A673 (cell line): Measurements from ENCODE around the gene YDJC. TPM values are rescaled to one million over a fixed set of nuclear protein-coding genes. Genes with fewer than 3 reads are reported as not detected.
"Not testable (repeated sequence)": the region's sequence is repeated elsewhere in the genome, so short reads cannot be mapped to it uniquely, and the experiment has no call there.

Source experiments
- BruUV-seq: library from RNA; stranded (reverse); fragments of 400-500 nt; replicated peaks from 2 replicates; lab custom pipeline; 2021; lab: Mats Ljungman, UMichigan
- CTCF ChIA-PET: fragments of 300-600 bp; sonication (Branson Sonifier 250); formaldehyde crosslinking; loops from one replicate; lab custom pipeline; 2022; ENCODE audit warnings: antibody characterized with exemption; lab: Charles Lee
- POLR2A ChIA-PET: fragments of 300-600 bp; sonication (Branson Sonifier 250); formaldehyde crosslinking; loops from one replicate; lab custom pipeline; 2022; ENCODE audit warnings: antibody characterized with exemption; ENCODE audit not compliant: low non-redundant PET; lab: Charles Lee
- DNase-seq: peaks from one replicate; pipeline ENCODE4 v3.0.0-alpha.2; 2015; ENCODE audit warnings: low spot score
- H3K27ac ChIP-seq: fragments of 200-600 bp; sonication (generic); 2 replicates; pipeline ENCODE4 v1.5.1; 2016; ENCODE audit warnings: mixed run types, low read depth, mild to moderate bottlenecking, mixed read lengths, antibody characterized with exemption, low read length; ENCODE audit not compliant: poor library complexity, severe bottlenecking
- H3K27me3 ChIP-seq: fragments of 200-600 bp; sonication (generic); replicated peaks from 2 replicates; pipeline ENCODE4 v1.6.1; 2017; ENCODE audit warnings: mixed run types, low read depth, mild to moderate bottlenecking, mixed read lengths, antibody characterized with exemption, low read length; ENCODE audit not compliant: insufficient read depth, poor library complexity
- H3K36me3 ChIP-seq: fragments of 200-600 bp; sonication (generic); 2 replicates; pipeline ENCODE4 v1.6.1; 2016; ENCODE audit warnings: mixed run types, mild to moderate bottlenecking, mixed read lengths, antibody characterized with exemption, low read length; ENCODE audit not compliant: insufficient read depth, poor library complexity, severe bottlenecking
- H3K4me1 ChIP-seq: fragments of 200-600 bp; sonication (generic); 2 replicates; pipeline ENCODE4 v1.6.1; 2017; ENCODE audit warnings: mixed run types, mild to moderate bottlenecking, mixed read lengths, antibody characterized with exemption, low read length; ENCODE audit not compliant: insufficient read depth, poor library complexity, severe bottlenecking
- H3K4me3 ChIP-seq: fragments of 200-600 bp; sonication (generic); 2 replicates; pipeline ENCODE4 v1.5.1; 2016; ENCODE audit warnings: low read depth, mixed run types, mild to moderate bottlenecking, mixed read lengths, low read length; ENCODE audit not compliant: poor library complexity, severe bottlenecking
- H3K9me3 ChIP-seq: fragments of 200-600 bp; sonication (generic); 2 replicates; pipeline ENCODE4 v1.6.1; 2016; ENCODE audit warnings: mixed run types, low read depth, mild to moderate bottlenecking, mixed read lengths, antibody characterized with exemption, low read length; ENCODE audit not compliant: poor library complexity, severe bottlenecking
- EZH2 ChIP-seq: fragments of 200-600 bp; sonication (generic); IDR thresholded peaks from 2 replicates; pipeline ENCODE4 v1.6.1; 2017; ENCODE audit warnings: borderline replicate concordance, low read depth, mild to moderate bottlenecking, mixed read lengths, antibody characterized with exemption, low read length; ENCODE audit not compliant: poor library complexity, severe bottlenecking
- intact Hi-C: fragments of 100-400 bp; cut with micrococcal nuclease; formaldehyde crosslinking; loops from one replicate; pipeline ENCODE4 v1.10.0; 2022; ENCODE audit not compliant: unreplicated experiment
- total RNA-seq: library from RNA; stranded (reverse); gene quantifications from 2 replicates; pipeline ENCODE4 v1.2.3, GENCODE V29; 2021
- TF ChIP-seq, protein P1 (sequence below): fragments of 300-800, 200-600 bp; sonication (generic); conservative IDR thresholded peaks from 2 replicates; pipeline ENCODE4 v1.5.1; 2017; ENCODE audit warnings: low read depth, mild to moderate bottlenecking, antibody characterized with exemption, low read length, moderate library complexity, mixed read lengths

The YDJC gene
- total RNA-seq, 1 experiment from 2014 or later, result 33.8 TPM

DNA sequence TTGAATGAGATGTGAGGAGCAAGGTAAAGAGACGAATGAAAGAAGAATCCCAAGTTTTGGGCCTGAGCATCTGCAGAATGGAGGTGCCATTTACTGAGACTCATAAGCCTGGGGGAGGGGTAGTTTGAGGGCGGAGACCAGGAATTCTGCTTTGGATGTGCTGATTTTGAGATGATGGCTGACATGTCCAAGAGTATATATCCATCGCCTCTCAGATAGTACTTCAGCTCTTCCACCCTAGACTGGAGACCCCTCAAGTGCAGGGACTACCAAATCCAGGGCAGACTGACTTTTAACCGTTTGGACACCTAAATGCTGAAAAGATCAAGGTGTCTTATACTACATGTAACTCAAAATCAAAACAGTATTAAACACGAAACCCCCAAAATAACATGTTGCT is 11.0 kb upstream of the YDJC start:
- Histone ChIP-seq H3K4me3 (no peak overlapping the region), H3K27ac (no peak overlapping the region)
- POLR2A ChIA-PET, result no interaction called here

DNA sequence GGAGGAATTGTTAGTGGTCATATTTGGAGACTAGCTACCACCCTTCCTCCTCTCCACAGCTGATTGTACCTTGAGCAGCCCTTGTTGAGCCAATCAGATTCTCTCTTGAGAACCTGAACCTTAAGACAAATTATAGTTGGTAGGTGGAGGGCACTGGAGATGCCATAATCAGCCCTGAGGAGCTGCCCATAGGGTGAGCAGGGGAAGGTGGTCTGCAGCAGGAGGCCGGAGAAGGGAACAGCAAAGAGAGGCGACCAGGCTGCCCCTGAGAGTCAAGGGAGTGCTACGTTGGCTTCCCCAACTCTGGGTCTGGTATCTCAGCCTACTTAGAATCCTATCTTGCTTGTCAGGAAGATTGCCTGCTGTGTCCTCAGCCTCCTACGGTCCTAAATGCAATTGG is 9.5 kb upstream of the YDJC start:
- H3K4me1 ChIP-seq, result peaks cover 13% of the 10 kb centered on the region

More for the DNA sequence above, 11.0 kb upstream of the YDJC start:
- BruUV-seq, result no TSS peak
- intact Hi-C loops, result no loop called here
- Histone ChIP-seq H3K9me3 (no peaks in the 10 kb centered on the region), H3K36me3 (no peaks in the 10 kb centered on the region), H3K27me3 (no peaks in the 10 kb centered on the region), H3K4me1 (peaks cover 13% of the 10 kb centered on the region)
- no peak for DNase-seq
- CTCF ChIA-PET, result no interaction called here
- no peak for TF ChIP-seq EZH2

DNA sequence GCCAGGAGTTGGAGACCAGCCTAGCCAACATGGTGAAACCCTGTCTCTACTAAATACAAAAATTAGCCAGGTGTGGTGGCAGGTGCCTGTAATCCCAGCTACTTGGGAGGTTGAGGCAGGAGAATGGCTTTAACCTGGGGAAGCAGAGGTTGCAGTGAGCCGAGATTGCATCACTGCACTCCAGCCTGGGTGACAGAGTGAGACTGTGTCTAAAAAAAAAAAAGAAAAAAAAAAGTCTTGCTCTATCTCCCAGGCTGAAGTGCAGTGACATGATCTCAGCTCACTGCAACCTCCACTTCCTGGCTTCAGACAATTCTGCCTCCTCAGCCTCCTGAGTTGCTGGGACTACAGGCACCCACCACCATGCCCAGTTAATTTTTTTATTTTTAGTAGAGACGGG is 7.6 kb upstream of the YDJC start:
- POLR2A ChIA-PET, intact Hi-C loops, DNase-seq, BruUV-seq, H3K27me3 ChIP-seq, H3K9me3 ChIP-seq, H3K4me1 ChIP-seq, H3K27ac ChIP-seq, H3K36me3 ChIP-seq, H3K4me3 ChIP-seq, CTCF ChIA-PET: not testable (repeated sequence)

More for the DNA sequence above, 9.5 kb upstream of the YDJC start:
- intact Hi-C loops, result no loop called here
- no TSS peak for BruUV-seq
- DNase-seq, result no peak
- H3K36me3 ChIP-seq, result no peaks in the 10 kb centered on the region
- no peak overlapping the region for H3K27ac ChIP-seq
- no peaks in the 10 kb centered on the region for H3K27me3 ChIP-seq
- no peaks in the 10 kb centered on the region for H3K9me3 ChIP-seq
- ChIA-PET CTCF (no interaction called here), POLR2A (no interaction called here)
- H3K4me3 ChIP-seq, result no peak overlapping the region
- TF ChIP-seq EZH2, result no peak
- TF ChIP-seq, protein P1, sequence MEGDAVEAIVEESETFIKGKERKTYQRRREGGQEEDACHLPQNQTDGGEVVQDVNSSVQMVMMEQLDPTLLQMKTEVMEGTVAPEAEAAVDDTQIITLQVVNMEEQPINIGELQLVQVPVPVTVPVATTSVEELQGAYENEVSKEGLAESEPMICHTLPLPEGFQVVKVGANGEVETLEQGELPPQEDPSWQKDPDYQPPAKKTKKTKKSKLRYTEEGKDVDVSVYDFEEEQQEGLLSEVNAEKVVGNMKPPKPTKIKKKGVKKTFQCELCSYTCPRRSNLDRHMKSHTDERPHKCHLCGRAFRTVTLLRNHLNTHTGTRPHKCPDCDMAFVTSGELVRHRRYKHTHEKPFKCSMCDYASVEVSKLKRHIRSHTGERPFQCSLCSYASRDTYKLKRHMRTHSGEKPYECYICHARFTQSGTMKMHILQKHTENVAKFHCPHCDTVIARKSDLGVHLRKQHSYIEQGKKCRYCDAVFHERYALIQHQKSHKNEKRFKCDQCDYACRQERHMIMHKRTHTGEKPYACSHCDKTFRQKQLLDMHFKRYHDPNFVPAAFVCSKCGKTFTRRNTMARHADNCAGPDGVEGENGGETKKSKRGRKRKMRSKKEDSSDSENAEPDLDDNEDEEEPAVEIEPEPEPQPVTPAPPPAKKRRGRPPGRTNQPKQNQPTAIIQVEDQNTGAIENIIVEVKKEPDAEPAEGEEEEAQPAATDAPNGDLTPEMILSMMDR, result no peak

DNA sequence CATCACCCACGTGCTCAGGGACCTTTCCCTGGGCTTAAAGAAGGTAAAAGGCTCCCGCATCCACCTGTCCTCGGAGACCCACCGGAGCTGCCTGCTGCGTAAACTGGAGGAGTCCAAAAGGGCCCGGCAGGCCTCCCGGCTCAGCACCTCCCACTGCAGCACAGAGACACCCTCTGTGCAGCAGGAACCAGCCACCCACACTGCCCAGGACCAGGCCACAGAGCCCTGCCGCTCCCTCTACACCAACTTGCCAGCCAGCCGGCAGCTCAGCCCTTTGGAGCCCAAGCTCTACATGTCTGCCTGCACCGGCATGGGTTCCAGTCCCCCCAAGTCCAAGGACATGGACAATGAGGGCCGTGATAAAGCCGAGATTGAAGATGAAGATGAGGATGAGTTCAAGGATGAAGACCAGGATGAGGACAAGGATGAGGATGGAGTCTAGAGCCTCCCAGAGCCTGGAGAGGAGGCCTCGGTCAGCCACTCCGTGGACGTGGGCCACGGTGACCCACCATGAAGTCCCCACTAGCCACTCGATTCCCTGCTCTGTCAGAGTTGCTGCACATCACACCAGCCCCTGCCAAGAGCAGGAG is 6.9 kb upstream of the YDJC start:
- TF ChIP-seq, protein P1, result no peak
- TF ChIP-seq EZH2, result no peak
- Histone ChIP-seq H3K9me3 (no peaks in the 10 kb centered on the region), H3K4me3 (no peak overlapping the region), H3K27ac (no peak overlapping the region), H3K4me1 (peaks cover 7% of the 10 kb centered on the region), H3K36me3 (no peaks in the 10 kb centered on the region), H3K27me3 (no peaks in the 10 kb centered on the region)
- intact Hi-C loops, result no loop called here
- no TSS peak for BruUV-seq
- POLR2A ChIA-PET, result no interaction called here
- DNase-seq, result no peak
- CTCF ChIA-PET, result no interaction called here
